Astrocyte of the spinal cord (primary cell): Measurements from ENCODE around the gene TJP3.
A peak's percentile ranks its signal among the peaks of the same experiment; 100 is the strongest.
"Not testable (repeated sequence)": the region's sequence is repeated elsewhere in the genome, so short reads cannot be mapped to it uniquely, and the experiment has no call there.

ENCODE experiments used
- DNase-seq: peaks from one replicate; pipeline ENCODE4 v3.0.0; 2011; ENCODE audit warnings: low read depth, low spot score
- H3K4me3 ChIP-seq: 2 replicates; pipeline ENCODE4 v1.5.1; 2011; ENCODE audit warnings: low read depth, mild to moderate bottlenecking, low read length, moderate library complexity
- in situ Hi-C: cut with HindIII; loops from 2 replicates; pipeline ENCODE4 v1.10.0; 2017; ENCODE audit warnings: low sequenced_read_pairs
- TF ChIP-seq, protein P1 (sequence below): IDR thresholded peaks from 2 replicates; pipeline ENCODE4 v1.5.1; 2012; ENCODE audit warnings: low read depth, mild to moderate bottlenecking, low read length, inconsistent platforms

The TJP3 gene

GRCh38 chr19:3753631-3754410 is 45.6 kb downstream of the TJP3 start:
- no peak overlapping the region for H3K4me3 ChIP-seq
- TF ChIP-seq, protein P1, sequence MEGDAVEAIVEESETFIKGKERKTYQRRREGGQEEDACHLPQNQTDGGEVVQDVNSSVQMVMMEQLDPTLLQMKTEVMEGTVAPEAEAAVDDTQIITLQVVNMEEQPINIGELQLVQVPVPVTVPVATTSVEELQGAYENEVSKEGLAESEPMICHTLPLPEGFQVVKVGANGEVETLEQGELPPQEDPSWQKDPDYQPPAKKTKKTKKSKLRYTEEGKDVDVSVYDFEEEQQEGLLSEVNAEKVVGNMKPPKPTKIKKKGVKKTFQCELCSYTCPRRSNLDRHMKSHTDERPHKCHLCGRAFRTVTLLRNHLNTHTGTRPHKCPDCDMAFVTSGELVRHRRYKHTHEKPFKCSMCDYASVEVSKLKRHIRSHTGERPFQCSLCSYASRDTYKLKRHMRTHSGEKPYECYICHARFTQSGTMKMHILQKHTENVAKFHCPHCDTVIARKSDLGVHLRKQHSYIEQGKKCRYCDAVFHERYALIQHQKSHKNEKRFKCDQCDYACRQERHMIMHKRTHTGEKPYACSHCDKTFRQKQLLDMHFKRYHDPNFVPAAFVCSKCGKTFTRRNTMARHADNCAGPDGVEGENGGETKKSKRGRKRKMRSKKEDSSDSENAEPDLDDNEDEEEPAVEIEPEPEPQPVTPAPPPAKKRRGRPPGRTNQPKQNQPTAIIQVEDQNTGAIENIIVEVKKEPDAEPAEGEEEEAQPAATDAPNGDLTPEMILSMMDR = no peak
- in situ Hi-C loops = no loop called here
- DNase-seq = no peak

- H3K4me3 ChIP-seq, in situ Hi-C loops, DNase-seq: not testable (repeated sequence)
Measured at GRCh38 chr19:3757705-3758104, 49.5 kb downstream of the TJP3 start.

DNA sequence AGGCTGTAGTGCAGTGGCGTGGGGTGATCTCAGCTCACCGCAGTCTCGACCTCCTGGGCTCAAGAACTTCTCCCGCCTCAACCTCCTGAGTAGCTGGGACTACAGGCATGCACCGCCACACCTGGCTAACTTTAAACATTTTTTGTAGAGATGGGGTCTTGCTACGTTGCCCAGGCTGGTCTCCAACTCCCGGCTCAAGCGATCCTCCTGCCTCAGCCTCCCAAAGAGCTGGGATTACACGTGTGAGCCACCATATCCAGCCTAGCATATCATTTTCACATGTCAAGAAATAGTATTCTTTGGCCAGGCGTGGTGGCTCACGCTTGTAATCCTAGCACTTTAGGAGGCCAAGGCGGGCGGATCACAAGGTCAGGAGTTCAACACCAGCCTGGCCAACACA is 50.1 kb downstream of the TJP3 start:
- H3K4me3 ChIP-seq, in situ Hi-C loops, DNase-seq: not testable (repeated sequence)

DNA sequence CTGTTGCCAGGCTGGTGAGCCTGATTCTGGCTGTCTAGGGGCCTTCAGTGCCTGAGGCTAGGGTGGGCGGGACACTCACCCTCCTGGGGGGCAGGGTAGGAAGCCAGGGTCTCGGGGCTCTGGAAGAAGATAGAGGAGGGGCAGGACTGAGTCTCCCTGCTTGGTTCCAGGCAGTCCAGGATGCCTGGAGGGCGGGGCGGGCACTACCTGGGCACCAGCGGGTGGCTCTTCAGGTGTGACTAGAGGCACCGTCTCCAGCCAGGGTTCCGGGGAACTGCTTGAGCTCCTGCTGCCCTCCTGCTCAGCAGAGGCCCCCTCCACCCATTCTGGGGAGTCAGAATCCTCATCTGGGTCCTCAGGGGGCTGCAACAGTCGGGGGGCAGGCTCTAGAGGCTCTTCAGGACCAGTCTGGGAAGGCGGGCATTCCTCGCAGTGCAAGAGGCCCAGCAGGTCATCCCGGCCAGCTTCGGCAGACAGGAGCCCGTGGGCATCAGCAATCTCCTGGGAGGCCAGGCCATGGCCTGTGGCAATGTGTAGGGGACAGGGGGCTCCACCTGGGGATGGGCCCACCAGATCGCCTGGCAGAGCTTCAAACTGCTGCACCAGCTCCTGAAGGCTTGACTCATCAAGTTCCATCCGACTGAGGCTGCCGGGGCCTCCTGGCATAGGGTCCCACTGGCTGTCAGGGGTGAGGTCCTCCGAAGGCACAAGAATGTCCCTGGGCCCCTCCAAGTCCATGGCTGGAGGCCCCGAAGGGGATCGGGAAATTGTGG is 51.5 kb downstream of the TJP3 start:
- TF ChIP-seq, protein P1 = no peak
- in situ Hi-C loops = no loop called here
- DNase-seq = no peak
- no peak overlapping the region for H3K4me3 ChIP-seq

DNA sequence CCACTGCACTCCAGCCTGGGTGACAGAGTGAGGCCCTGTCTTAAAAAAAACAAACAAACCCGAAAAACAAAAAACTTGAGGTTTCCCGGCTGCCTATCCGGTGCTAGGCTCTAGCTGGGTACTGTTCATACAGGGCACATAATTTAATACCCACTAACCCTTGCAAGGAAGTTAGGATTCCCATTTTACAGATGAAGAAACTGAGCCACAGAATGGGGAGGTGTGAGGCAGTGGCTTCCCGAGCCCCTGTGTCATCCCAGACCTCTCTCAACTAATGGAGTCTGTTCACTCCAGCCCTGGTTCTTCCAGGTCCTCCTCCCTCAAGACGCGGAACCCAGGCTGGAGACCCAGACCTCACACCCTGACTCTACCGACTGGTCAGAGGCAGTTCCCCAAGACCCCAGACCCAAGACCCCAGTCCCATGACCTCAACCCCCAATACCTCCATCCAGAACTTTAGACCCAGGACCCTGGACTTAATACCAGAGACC is 52.7 kb downstream of the TJP3 start:
- TF ChIP-seq, protein P1 = no peak
- in situ Hi-C loops = no loop called here
- H3K4me3 ChIP-seq = peak overlapping the region; percentile 95
- DNase-seq = no peak

GRCh38 chr19:3761382-3762129 is 53.4 kb downstream of the TJP3 start, which contains the start of gene APBA3:
TSS of gene APBA3 (minus strand) at chr19:3761692. CDS start at chr19:3760264, 1,428 bp downstream.
- in situ Hi-C loops = no loop called here
- TF ChIP-seq, protein P1 = peak; percentile 75
- H3K4me3 ChIP-seq = peak within 1 kb of the TSS; percentile 95
- DNase-seq = peak; percentile 86

- in situ Hi-C loops = no loop called here
Measured at GRCh38 chr19:3762130-3762473, 53.9 kb downstream of the TJP3 start.

More at GRCh38 chr19:3762130-3762473, 53.9 kb downstream of the TJP3 start:
- H3K4me3 ChIP-seq = peak overlapping the region; percentile 94
- no peak for DNase-seq
- TF ChIP-seq, protein P1 = no peak
